ENCODE data around the gene SMPDL3B.
"Not testable (repeated sequence)": the region's sequence is repeated elsewhere in the genome, so short reads cannot be mapped to it uniquely, and the experiment has no call there.

SMPDL3B gene

GRCh38 chr1:27981145-27981544 lies 46.3 kb downstream of the SMPDL3B start:
- in situ Hi-C loops (cut with MboI; ENCODE audit: low pct_unique_long_range_greater_than_20kb, low sequenced_read_pairs, unreplicated experiment): no loop called here

GRCh38 chr1:27990920-27991537 lies 56.2 kb downstream of the SMPDL3B start:
- no peak for TF ChIP-seq CTCF (IDR thresholded peaks at IDR 0.05; ENCODE audit: extremely low read depth, insufficient read depth, missing control alignments)
- in situ Hi-C loops (cut with MboI; ENCODE audit: low pct_unique_long_range_greater_than_20kb, low sequenced_read_pairs, unreplicated experiment): no loop called here
- no peak for DNase-seq (ENCODE audit: low spot score)

More at GRCh38 chr1:27981145-27981544, 46.3 kb downstream of the SMPDL3B start:
- no peak for TF ChIP-seq CTCF (IDR thresholded peaks at IDR 0.05; ENCODE audit: extremely low read depth, insufficient read depth, missing control alignments)
- DNase-seq (ENCODE audit: low spot score): no peak

GRCh38 chr1:27992276-27992675 lies 57.5 kb downstream of the SMPDL3B start:
- no peak for DNase-seq (ENCODE audit: low spot score)

GRCh38 chr1:27993241-27993640 lies 58.4 kb downstream of the SMPDL3B start:
- in situ Hi-C loops (cut with MboI; ENCODE audit: low pct_unique_long_range_greater_than_20kb, low sequenced_read_pairs, unreplicated experiment): no loop called here
- DNase-seq (ENCODE audit: low spot score): no peak
- no peak for TF ChIP-seq CTCF (IDR thresholded peaks at IDR 0.05; ENCODE audit: extremely low read depth, insufficient read depth, missing control alignments)

More at GRCh38 chr1:27992276-27992675, 57.5 kb downstream of the SMPDL3B start:
- no peak for TF ChIP-seq CTCF (IDR thresholded peaks at IDR 0.05; ENCODE audit: extremely low read depth, insufficient read depth, missing control alignments)
- in situ Hi-C loops (cut with MboI; ENCODE audit: low pct_unique_long_range_greater_than_20kb, low sequenced_read_pairs, unreplicated experiment): no loop called here

GRCh38 chr1:27994060-27994459 lies 59.3 kb downstream of the SMPDL3B start:
- in situ Hi-C loops (cut with MboI; ENCODE audit: low pct_unique_long_range_greater_than_20kb, low sequenced_read_pairs, unreplicated experiment): no loop called here
- DNase-seq (ENCODE audit: low spot score): no peak
- TF ChIP-seq CTCF (IDR thresholded peaks at IDR 0.05; ENCODE audit: extremely low read depth, insufficient read depth, missing control alignments): no peak

GRCh38 chr1:27994526-27994925 lies 59.7 kb downstream of the SMPDL3B start:
- DNase-seq (ENCODE audit: low spot score); in situ Hi-C loops (cut with MboI; ENCODE audit: low pct_unique_long_range_greater_than_20kb, low sequenced_read_pairs, unreplicated experiment): not testable (repeated sequence)

GRCh38 chr1:27999055-27999454 lies 64.3 kb downstream of the SMPDL3B start:
- in situ Hi-C loops (cut with MboI; ENCODE audit: low pct_unique_long_range_greater_than_20kb, low sequenced_read_pairs, unreplicated experiment): no loop called here
- no peak for DNase-seq (ENCODE audit: low spot score)
- no peak for TF ChIP-seq CTCF (IDR thresholded peaks at IDR 0.05; ENCODE audit: extremely low read depth, insufficient read depth, missing control alignments)

Measured in GM13977 (cell line).